ENCODE measurements around the gene GOLGA6D.
A peak's percentile ranks its signal among the peaks of the same experiment; 100 is the strongest.
"Not testable (repeated sequence)": the region's sequence is repeated elsewhere in the genome, so short reads cannot be mapped to it uniquely, and the experiment has no call there.

The GOLGA6D gene

DNA sequence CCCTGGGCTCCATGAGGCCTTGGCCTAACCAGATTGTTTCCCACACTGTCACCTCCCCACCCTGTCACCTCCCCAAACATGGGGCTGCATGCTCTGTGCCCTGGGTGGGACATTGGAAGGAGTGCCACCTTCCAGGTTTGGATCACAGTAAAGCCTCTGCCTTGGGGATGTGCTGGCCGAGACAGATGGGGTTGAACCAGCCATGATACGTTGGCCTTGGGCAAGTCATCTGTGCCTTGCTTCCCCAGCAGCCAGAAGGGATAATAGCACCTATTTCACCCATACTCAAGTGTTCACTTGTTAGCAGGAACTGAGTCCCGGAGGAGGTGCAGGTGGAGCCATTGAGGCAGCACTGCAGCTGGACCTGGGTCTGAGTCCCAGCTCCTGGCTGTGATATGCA is 7.0 kb upstream of the GOLGA6D start:
- not testable (repeated sequence) for DNase-seq (ENCODE audit: extremely low read depth in 1 of 2, low read depth in 1 of 2)

DNA sequence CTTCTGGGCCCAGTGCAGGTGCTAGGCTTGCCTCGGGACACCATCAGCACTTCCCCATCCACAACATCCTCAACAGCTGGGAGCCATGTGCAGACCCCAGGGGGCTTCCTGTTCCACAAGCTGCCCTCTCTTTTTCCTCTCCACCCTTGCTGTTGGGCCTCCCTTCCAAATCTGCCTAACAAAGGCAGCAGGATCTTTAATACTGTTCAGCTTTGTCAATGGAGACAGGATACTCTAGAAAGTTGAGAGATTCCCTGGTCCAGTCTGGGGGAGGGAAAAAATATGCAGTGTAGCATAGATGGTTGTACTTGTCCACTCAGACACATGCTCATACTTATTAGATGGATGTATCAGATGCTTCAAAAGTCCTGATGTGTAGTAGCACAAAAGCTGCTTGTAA is 4.1 kb upstream of the GOLGA6D start:
- not testable (repeated sequence) for DNase-seq (ENCODE audit: extremely low read depth in 1 of 2, low read depth in 1 of 2)

DNA sequence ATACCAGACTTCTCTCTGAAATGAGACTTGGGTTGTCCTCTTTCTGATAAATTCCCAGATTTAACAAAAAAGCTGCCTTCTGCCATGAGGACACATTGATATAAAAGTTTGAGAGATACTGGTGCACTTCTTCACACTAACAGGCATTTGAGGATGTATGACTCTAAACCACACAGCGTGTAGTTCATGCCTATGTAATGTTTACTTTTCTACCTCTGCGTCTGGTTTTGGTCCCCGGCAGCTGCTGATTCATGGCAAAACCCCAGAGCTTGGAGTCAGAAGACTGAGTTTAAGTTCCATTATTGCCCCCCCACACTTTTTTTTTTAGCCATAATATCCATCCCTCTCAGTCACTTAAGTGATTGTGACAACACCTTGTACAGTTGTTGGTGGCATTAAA is 1.5 kb downstream of the GOLGA6D start:
- not testable (repeated sequence) for DNase-seq (ENCODE audit: extremely low read depth in 1 of 2, low read depth in 1 of 2)

DNA sequence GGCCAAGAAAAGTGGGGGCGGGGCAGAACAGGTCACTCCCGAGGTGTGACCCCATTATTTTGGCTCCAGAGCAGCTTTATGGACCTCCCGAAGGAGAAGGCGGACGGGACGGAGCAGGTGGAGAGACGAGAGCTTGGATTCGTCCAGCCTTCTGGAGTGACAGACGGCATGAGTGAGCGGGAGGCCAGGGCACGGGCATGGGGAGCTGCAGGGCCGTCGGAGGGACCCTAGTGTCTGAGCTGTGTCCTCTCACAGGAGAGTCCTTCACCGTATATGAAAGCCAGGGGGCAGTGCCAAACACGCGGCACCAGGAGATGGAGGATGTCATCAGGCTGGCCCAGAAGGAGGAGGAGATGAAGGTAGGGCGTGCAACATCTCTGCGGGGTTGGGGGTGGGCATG is 11.0 kb downstream of the GOLGA6D start:
- not testable (repeated sequence) for DNase-seq (ENCODE audit: extremely low read depth in 1 of 2, low read depth in 1 of 2)

DNA sequence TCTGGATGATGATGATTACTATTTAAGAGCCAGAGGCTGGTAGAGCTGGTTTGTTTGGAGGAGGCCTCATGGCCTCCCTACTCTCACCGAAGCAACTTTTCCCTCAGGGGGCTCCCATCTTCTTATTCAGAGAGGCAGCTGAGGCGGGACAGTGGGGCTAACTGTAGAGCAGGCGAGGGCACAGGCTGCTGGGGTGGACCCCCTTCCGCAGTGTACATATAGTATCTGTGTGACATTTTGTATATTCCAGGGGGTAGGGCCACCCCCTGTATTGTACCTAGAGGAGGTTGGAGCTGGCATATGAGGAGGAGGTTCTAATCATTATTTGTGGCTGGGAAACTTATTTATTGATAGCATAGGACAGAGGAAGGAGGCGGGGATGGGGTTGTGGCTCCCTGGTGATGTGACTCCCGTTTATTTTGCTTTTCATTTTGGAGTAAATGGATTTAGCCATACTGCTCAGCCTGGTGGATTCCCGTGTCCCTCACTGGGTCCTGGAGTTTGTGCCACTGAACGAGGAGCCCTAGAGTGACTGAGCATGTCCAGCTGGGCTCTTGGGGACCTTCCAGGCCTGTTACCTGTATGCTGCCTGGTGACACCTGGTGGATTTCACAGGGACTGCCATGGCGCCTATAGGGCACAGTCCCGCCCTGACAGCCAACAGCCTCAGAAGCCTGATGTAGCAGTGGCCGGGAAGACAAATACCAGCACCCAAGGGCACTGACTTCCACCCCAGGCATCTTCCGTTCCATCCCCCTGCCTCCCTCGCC is 16.1 kb downstream of the GOLGA6D start:
- not testable (repeated sequence) for DNase-seq (ENCODE audit: extremely low read depth in 1 of 2, low read depth in 1 of 2)

DNA sequence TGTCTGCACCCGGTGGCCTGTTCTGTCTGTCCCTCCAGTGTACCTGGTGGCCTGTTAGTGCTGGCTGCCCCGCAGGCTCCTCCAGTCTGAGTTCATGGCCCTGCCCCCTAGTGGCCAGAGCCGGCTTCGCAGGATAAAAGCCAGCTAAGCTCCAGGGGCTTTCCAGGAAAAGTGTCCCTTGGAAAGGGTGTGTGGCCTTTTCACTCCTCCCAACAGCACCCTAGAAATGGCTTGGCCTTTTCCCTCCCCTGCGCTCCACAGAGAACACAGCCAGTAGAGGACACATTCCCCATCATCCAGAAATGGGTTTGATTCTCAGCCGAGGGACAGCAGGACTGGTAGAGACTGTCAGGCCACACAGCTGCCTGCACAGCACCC is 16.7 kb downstream of the GOLGA6D start:
- peak in 1 of 2 donors; percentile 33 for DNase-seq (ENCODE audit: extremely low read depth in 1 of 2, low read depth in 1 of 2)

DNA sequence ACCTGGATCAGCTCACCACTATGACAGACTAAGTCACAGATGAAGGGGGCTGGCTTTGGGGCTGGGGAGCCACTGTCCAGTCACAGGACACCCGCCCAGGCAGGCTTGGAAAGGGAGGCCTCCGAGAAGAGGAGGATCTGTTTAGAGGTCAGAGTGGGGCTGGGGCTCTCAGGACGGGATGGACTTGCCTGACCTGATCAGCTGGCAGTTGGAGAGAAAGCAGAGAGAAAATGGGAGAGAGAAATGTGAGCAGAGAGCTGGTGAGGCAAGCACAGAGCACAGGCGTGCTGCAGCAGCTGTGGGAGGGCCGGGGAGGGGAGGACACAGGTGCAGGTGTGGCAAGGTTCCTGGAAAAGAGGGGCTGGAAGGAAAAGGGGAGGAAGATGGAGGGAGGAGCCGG is 17.4 kb downstream of the GOLGA6D start:
- not testable (repeated sequence) for DNase-seq (ENCODE audit: extremely low read depth in 1 of 2, low read depth in 1 of 2)

DNA sequence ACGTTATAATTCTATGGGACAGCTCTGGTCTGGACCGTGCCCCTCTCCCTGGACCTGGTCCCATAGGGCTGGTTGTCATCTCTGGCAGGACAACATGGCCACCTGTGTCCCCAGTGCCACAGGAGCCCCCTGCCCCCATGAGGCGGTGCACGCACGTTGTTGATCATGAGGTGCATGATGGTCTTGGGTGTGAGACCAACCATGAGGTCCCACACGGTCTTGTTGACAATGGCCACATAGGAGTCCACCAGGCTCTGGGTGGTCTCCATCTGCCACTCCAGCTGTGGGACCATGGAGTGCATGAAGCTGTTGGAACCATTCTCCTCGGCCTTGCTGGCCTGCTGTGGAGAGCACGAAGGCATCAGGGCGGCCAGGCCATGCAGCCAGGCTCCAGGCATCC is 19.7 kb downstream of the GOLGA6D start:
- no peak for DNase-seq (ENCODE audit: extremely low read depth in 1 of 2, low read depth in 1 of 2)

DNA sequence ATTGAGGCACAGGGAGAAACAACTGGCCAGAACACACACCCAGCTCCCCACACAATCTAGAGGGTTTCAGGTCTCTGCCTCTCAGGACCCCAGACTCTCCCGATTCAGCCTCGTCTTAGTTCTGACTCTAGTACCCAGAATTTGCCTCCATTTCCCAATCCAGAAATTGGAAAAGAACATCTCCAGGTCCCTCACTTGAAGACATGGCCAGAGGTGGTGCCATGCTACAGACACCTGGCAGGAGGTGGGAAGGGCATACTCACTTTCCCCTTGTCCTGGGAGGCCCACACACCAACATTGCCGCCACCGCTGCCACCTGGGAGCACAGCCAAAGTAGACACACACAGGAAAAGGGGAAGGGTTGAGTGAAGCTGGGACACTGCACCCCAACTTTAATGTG is 20.1 kb downstream of the GOLGA6D start:
- DNase-seq (ENCODE audit: extremely low read depth in 1 of 2, low read depth in 1 of 2) = not testable (repeated sequence)

DNA sequence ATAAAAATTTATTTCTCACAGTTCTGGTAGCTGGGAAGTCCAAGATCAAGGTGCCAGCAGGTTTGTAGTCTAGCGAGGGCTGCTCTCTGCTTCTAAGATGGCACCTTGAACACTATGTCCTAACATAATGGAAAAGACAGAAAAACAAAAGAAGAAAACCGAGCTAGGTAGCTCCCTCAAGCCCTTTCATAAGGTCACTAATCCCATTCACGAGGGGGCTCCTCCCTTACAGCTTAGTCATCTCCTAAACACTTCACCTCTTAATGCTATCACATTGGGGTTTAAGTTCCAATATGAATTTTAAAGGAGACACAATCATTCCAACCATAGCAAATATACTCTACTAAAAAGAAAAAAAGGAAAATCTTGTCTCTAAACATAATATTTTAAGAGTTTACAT is 23.6 kb downstream of the GOLGA6D start:
- DNase-seq (ENCODE audit: extremely low read depth in 1 of 2, low read depth in 1 of 2) = no peak

DNA sequence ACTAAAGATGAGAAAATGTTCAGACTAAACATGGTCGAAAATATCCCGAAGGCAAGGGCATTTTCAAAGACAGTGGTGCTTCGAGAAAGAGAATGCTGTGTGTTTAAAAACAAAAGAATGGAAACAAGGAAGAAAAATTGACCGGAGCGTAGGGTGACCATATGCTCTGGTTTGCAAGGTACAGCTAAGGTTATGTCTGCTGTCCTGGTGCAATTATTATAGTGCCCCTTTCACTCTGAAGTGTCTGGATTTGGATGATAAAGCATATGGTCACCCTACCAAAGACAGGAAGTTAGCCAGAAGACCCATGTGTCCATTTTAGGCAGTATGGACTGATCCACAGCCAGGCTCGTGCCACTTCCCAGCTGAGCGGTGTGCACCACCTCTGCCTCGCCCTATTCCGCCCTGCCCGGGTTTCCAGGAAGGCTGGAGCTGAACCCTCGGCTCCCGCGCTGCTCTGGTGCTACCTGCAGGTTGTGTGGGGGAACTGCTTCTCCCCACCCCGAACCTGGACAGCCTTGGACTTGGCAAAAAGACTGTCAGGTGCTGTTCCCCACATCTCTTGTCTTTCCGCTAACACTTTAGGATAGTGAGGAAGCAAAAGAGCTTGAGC is 25.2 kb downstream of the GOLGA6D start:
- DNase-seq (ENCODE audit: extremely low read depth in 1 of 2, low read depth in 1 of 2) = no peak

DNA sequence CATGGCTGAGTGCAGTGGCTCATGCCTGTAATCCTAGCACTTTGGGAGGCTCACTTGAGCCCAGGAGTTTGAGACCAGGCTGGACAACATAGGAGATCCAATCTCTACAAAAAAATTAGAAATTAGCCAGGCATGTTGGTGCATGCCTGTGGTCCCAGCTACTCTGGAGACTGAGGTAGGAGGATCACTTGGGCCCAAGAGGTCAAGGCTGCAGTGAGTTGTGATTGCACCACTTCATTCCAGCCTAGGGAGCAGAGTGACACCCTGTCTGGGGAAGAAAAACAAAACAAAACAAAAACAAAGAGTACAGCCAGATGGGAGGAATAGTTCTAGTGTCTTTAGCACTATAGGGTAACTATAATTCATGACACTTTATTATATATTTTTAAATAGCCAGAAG is 27.1 kb downstream of the GOLGA6D start:
- no peak for DNase-seq (ENCODE audit: extremely low read depth in 1 of 2, low read depth in 1 of 2)

DNA sequence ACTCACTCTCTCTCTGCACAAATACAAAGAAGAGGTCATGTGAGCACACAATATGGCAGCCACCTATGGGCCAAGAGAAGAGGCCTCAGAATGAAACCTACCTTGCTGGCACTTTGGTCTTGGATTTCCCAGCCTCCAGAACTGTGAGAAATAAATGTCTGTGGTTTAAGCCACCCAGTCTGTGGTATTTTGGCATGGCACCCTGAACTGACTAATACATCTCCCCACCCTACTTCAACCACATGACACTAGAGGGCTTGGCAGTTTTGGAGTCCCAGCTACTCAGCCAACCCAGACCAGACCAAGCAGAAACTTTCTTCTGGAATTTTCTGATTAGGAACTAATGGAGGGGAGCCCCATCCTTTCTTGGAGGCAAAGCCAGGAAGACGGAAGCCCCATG is 29.9 kb downstream of the GOLGA6D start:
- not testable (repeated sequence) for DNase-seq (ENCODE audit: extremely low read depth in 1 of 2, low read depth in 1 of 2)

DNA sequence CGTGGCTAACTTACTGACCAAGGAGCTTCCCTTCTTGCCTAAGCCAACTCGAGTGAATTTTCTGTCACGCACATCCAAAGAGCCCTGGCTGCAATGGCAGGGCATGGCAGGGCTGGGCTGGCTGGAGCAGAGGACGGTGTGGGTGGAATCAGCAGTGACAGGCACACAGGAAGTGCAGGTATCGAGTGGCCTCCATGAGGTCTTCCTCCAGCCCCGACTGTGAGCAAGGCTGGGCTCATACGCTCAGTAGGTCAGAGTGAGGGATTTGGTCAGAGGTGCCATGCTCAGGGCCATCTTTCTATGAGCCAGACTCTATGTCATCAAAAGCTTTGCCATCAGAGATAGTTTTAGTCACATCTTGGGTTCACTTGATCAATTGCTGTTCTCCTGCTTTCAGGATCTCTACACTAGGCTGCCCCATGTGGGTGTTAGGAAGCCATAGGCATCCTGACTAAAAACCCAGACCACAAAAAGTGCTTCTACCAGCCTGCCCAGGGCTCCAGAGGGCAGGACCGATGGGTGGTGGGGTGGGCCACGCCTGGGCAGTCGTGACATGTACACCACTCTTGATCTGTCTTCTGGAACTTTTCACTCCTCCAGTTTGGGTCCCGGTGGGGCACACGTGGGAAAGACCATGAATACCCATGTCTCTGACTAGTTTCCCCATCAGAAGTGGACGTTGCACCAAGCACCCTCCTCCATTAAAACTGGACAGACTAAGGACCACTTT is 30.6 kb downstream of the GOLGA6D start:
- DNase-seq (ENCODE audit: extremely low read depth in 1 of 2, low read depth in 1 of 2) = no peak

DNA sequence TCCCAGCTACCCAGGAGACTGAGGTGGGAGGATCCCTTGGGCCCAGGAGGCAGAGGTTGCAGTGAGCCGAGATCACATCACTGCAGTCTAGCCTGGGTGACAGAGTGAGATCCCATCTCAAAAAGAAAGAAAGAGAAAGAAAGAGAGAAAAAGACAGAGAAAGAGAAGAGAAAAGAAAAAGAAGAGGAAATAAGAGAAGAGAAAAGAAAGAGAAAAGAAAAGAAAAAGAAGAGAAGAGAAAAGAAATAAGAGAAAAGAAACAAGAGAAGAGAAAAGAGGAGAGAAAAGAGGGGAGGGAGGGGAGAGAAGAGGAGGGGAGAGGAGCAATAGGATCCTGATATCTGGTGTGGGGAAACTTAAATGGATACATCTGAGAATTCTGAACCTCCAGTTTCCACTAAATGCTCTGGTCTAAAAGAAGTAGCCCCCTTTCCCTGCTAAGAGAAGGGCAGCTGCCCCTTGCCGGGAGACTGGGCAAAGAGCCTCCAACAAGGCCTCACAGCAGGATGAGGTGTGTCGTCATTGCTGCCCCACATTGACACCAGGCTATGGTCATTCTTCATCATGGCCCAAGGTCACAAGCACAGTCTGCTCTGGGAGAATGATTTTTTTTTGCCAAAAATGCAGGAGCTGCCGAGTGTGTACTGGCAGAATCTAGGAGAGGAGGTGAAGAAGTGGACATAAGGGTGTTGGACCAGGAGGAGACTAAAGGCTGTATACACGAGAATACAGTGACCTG is 32.1 kb downstream of the GOLGA6D start:
- DNase-seq (ENCODE audit: extremely low read depth in 1 of 2, low read depth in 1 of 2) = no peak

DNA sequence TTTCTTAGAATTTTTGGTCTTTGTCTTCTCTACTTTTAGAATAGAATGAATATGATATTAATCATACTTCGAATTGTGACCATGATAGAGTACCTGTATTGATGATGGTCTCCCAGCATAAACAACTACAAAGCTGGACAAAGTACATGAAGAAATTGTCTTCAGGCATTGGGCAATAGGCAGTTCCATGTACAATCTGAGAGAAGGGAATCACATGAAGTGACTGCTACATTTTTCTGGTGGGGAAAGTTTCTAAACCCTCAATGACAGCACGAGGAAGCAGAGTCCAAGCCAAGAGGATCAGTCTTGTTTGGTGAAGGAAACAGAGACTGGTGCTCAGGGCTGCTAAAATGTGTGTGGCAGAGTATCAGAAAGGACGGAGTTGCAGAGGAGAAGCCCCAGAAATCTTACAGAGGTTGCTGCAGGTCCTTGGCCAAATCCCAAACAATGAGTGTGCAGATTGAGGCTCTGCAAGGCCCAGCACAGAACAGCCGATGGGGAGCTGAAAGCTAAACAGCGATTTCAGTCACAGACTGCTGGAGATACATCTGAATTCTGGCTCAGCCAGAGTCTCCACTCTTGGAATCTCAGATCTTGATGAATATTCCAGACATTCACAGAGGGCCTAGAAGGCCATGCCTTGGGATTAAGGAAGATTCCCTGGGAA is 36.7 kb downstream of the GOLGA6D start:
- DNase-seq (ENCODE audit: extremely low read depth in 1 of 2, low read depth in 1 of 2) = not testable (repeated sequence)

DNA sequence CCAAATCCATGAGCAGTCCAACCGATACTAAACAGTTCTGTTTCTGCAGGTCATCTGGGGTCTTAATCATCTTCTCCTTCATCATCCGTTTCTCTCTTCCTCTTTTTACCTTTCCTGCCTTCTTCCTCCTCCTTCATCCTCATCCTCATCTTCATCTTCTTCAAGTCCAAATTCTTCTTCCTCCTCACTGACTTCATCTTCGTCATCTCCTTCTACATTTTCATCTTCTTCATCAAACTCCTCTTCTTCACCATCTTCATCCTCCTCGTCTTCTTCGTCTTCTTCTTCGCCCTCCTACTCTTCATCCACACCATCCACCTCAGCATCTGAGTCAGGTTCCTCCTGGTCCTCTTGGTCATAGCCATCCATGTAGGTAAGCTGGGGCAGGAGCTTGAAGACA is 39.1 kb downstream of the GOLGA6D start:
- no peak for DNase-seq (ENCODE audit: extremely low read depth in 1 of 2, low read depth in 1 of 2)

DNA sequence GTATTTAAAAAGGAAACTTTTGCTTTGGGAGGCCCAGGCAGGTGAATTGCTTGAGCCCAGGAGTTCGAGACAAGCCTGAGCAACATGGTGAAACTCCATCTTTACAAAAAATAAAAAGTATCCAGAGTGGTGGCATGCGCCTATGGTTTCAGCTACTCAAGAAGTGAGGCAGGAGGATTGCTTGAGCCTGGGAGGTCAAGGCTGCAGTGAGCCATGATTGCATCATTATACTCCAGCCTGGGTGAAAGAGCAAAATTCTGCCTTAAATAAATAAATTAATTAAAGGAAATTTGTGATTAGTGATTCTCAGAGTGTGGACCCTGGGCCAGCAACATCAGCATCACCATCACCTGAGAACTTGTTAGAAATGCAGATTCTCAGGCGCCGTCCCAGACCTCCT is 43.3 kb downstream of the GOLGA6D start:
- DNase-seq (ENCODE audit: extremely low read depth in 1 of 2, low read depth in 1 of 2) = no peak

DNA sequence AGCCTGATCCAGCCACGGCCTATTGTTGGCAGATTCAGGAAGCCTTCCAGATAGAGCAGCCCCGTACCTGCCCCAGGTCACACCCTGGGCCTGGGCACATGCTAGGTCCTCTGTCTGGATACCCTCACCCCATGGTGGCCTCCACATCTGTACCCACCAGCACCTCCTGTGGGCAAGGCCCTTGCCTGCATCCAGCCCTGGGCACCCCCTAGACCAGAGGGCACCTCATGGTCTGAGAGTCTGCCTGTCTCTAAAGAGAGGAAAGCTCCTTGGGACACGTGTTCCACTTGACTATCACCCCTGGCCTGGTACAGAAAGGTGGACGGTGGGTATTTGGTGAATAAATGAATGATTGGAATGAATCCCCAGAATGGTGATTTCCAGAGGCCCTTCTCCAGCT is 44.4 kb downstream of the GOLGA6D start:
- DNase-seq (ENCODE audit: extremely low read depth in 1 of 2, low read depth in 1 of 2) = no peak

DNA sequence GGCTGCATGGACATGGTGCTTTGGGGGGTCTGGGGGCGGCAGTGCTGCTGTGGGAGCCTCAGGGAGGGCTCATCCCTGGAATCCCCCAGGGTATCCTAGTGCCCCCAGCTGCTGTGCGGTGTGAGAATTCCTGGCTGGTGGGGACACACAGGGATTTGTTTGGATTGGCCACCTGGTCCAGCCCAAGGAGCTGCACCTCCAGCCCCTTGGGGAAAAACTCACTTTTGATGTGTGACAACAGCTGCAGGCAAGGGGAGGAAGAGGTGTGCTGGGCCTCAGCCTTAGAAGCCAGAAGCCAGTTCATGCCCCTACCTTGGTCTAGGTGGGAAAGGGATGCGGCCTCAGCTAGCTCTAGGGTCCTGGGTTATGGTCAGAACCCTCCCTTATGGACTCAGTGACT is 44.9 kb downstream of the GOLGA6D start:
- DNase-seq (ENCODE audit: extremely low read depth in 1 of 2, low read depth in 1 of 2) = no peak

Measured in stimulated activated CD8-positive, alpha-beta memory T cell treated with anti-CD3 and anti-CD28 coated beads, Interleukin-7, amount 100 ng/mL, for 48 hours (primary cell).